Retinal pigment epithelial cell (primary cell): ENCODE measurements around the gene ZNHIT6.

Experiments
- DNase-seq: peaks from one replicate; pipeline ENCODE4 v3.0.0-alpha.2; 2010; ENCODE audit warnings: low read depth
- H3K4me3 ChIP-seq: 2 replicates; pipeline ENCODE4 v1.5.1; 2011; ENCODE audit warnings: mild to moderate bottlenecking, low read length, control low read depth, moderate library complexity
- CTCF ChIP-seq: conservative IDR thresholded peaks from 2 replicates; pipeline ENCODE4 v1.5.1; 2011; ENCODE audit warnings: low read depth, low read length, control low read depth, inconsistent platforms

ZNHIT6 gene

GRCh38 chr1:85604298-85604997 lies 103.8 kb downstream of the ZNHIT6 start:
- no peak for TF ChIP-seq CTCF
- no peak for DNase-seq
- no peak overlapping the region for H3K4me3 ChIP-seq

GRCh38 chr1:85603086-85603880 lies 105.0 kb downstream of the ZNHIT6 start:
- no peak for TF ChIP-seq CTCF
- H3K4me3 ChIP-seq, result no peak overlapping the region
- no peak for DNase-seq

- DNase-seq, result no peak
- no peak for TF ChIP-seq CTCF
- H3K4me3 ChIP-seq, result no peak overlapping the region
These were observed 105.7 kb downstream of the ZNHIT6 start for GRCh38 chr1:85602571-85602970.

- no peak for DNase-seq
- no peak for TF ChIP-seq CTCF
- H3K4me3 ChIP-seq, result no peak overlapping the region
These were observed 106.3 kb downstream of the ZNHIT6 start for GRCh38 chr1:85601901-85602300.

GRCh38 chr1:85599681-85600080 lies 108.6 kb downstream of the ZNHIT6 start:
- no peak overlapping the region for H3K4me3 ChIP-seq
- DNase-seq, result no peak
- no peak for TF ChIP-seq CTCF
